C4-2B (cell line): ENCODE measurements around the gene YARS1.

Experiments
- CTCF ChIP-seq: fragments of 450-650 bp; conservative IDR thresholded peaks from 2 replicates; pipeline ENCODE4 v1.5.1; 2017; ENCODE audit warnings: mild to moderate bottlenecking
- ZFX ChIP-seq: fragments of 450-650 bp; IDR thresholded peaks from 2 replicates; pipeline ENCODE4 v1.6.1; 2017

- TF ChIP-seq CTCF (no peak), ZFX (no peak)
Observed at GRCh38 chr1:32774950-32775634, 42.1 kb downstream of the YARS1 start.
